Measurements from ENCODE around the gene RDH5.

GRCh38 chr12:55699471-55700055 is 20.6 kb upstream of the RDH5 start:
- TF ChIP-seq CTCF (conservative IDR thresholded peaks at IDR 0.05; ENCODE audit: low read length) (no peak), EZH2phosphoT487 (IDR thresholded peaks at IDR 0.05; ENCODE audit: borderline replicate concordance) (no peak)

Data from Loucy (cell line).